CD4-positive, alpha-beta T cell treated with Interleukin-15 for 4 hours (primary cell): ENCODE results near the gene AP5M1.
"Not testable (repeated sequence)": the region's sequence is repeated elsewhere in the genome, so short reads cannot be mapped to it uniquely, and the experiment has no call there.

Experiments
- DNase-seq: peaks from one replicate; pipeline ENCODE4 v3.0.0-alpha.2; 2020; ENCODE audit warnings: low spot score

The AP5M1 gene

GRCh38 chr14:57291692-57292647 is 23.2 kb downstream of the AP5M1 start:
- no peak for DNase-seq

GRCh38 chr14:57293866-57294837 is 25.4 kb downstream of the AP5M1 start:
- DNase-seq: peak; percentile 3

- no peak for DNase-seq
Observed at GRCh38 chr14:57295239-57295638, 26.5 kb downstream of the AP5M1 start.

GRCh38 chr14:57297852-57298251 is 29.1 kb downstream of the AP5M1 start:
- no peak for DNase-seq

- DNase-seq: no peak
Observed at GRCh38 chr14:57299511-57299910, 30.7 kb downstream of the AP5M1 start.

- DNase-seq: no peak
Observed at GRCh38 chr14:57302883-57303282, 34.1 kb downstream of the AP5M1 start.

- DNase-seq: no peak
Observed at GRCh38 chr14:57314396-57315089, 45.8 kb downstream of the AP5M1 start.

GRCh38 chr14:57317248-57317833 is 48.6 kb downstream of the AP5M1 start:
- peak; percentile 78 for DNase-seq

GRCh38 chr14:57319636-57320192 is 50.9 kb downstream of the AP5M1 start:
- DNase-seq: no peak

GRCh38 chr14:57323721-57324120 is 55.0 kb downstream of the AP5M1 start:
- DNase-seq: no peak

- DNase-seq: no peak
Observed at GRCh38 chr14:57326253-57326652, 57.5 kb downstream of the AP5M1 start.

- DNase-seq: no peak
Observed at GRCh38 chr14:57329833-57330232, 61.1 kb downstream of the AP5M1 start.

- DNase-seq: not testable (repeated sequence)
Observed at GRCh38 chr14:57332475-57332874, 63.7 kb downstream of the AP5M1 start.

- DNase-seq: not testable (repeated sequence)
Observed at GRCh38 chr14:57333726-57334125, 65.0 kb downstream of the AP5M1 start.

GRCh38 chr14:57343545-57344297 is 75.0 kb downstream of the AP5M1 start:
- DNase-seq: not testable (repeated sequence)

GRCh38 chr14:57345106-57345505 is 76.3 kb downstream of the AP5M1 start:
- DNase-seq: no peak

GRCh38 chr14:57346741-57347140 is 78.0 kb downstream of the AP5M1 start:
- DNase-seq: no peak
